Tibial artery (tissue), 4 donors: ENCODE results near the gene SNN.

Experiments used
- DNase-seq, 2 donors: peaks; one replicate each; pipeline ENCODE4 v3.0.0-alpha.2; 2019
- H3K27ac ChIP-seq, 2 donors: fragments of 200-600 bp; sonication (generic) in 1 of 2; 1 replicate in 1 of 2; 2 replicates in 1 of 2; pipeline ENCODE4 v1.5.1; 2018 to 2019; ENCODE audit warnings: mild to moderate bottlenecking in 1 of 2
- H3K27me3 ChIP-seq, 2 donors: fragments of 200-600 bp; sonication (generic) in 1 of 2; one replicate each; pipeline versions ENCODE4 v1.5.1 to v1.6.0; 2016 to 2019
- H3K36me3 ChIP-seq, 3 donors: fragments of 200-600 bp; sonication (generic) in 2 of 3; one replicate each; pipeline ENCODE4 v1.5.1; 2016 to 2019; ENCODE audit warnings: mild to moderate bottlenecking in 2 of 3
- H3K4me1 ChIP-seq, 4 donors: fragments of 200-600 bp; sonication (generic) in 2 of 4; 1 replicate in 3 of 4; 2 replicates in 1 of 4; pipeline ENCODE4 v1.5.1; 2016 to 2019
- H3K4me3 ChIP-seq, 2 donors: fragments of 200-600 bp; sonication (generic) in 1 of 2; 1 replicate in 1 of 2; 2 replicates in 1 of 2; pipeline ENCODE4 v1.5.1; 2018 to 2019; ENCODE audit warnings: mild to moderate bottlenecking in 2 of 2
- H3K9me3 ChIP-seq, 3 donors: fragments of 200-600 bp; sonication (generic) in 1 of 3; one replicate each; pipeline ENCODE4 v1.5.1; 2016 to 2019
- CTCF ChIP-seq, 2 experiments: fragments of 200-600 bp in 1 of 2; fragments of 450-650 bp in 1 of 2; IDR thresholded peaks; one replicate each; pipeline ENCODE4 v1.5.1; 2017 to 2019; ENCODE audit warnings: antibody characterized with exemption in 2 of 2, mild to moderate bottlenecking in 1 of 2, moderate library complexity in 1 of 2
- intact Hi-C: fragments of 100-400 bp; cut with DNase I; formaldehyde crosslinking; loops from one replicate; pipeline ENCODE4 v1.15.0; 2023; ENCODE audit warnings: low total_unique reads

The SNN gene

DNA sequence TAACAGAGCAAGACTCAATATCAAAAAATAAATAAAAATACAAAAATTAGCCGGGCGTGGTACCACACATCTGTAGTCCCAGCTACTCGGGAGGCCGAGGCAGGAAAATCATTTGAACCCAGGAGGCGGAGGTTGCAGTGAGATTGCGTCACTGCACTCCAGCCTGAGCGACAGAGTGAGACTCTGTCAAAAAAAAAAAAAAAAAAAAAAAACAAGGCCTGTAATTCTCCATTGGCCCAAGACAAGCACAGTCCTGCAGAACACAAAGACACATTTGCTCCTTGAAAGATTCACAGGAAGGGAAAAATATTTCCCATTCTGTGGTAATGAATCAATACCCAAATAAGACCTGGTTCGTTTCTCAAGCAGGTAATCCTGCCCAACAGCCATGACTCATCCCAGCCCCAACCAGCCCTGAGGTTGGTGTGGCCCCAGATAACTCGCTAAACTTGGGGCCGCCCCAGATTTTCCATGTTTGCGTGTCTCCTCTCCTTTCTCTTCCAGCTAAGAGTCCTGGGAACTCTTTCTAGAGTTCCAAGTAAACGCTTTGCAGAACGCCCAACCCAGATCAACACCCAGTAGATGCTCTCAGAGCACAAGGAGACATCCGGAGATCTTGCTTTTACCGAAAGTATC lies 40.3 kb upstream of the SNN start:
- Histone ChIP-seq H3K27ac (peak overlapping the region in 1 of 2 donors; percentile 40), H3K9me3 (no peaks in the 10 kb centered on the region), H3K4me1 (peaks cover 0 to 14% (median 10%) of the 10 kb centered on the region in 4 donors), H3K36me3 (no peaks in the 10 kb centered on the region), H3K27me3 (no peaks in the 10 kb centered on the region), H3K4me3 (no peak overlapping the region)
- TF ChIP-seq CTCF (IDR thresholded peaks at IDR 0.05), result no peak
- peak in 1 of 2 donors; percentile 76 for DNase-seq
- intact Hi-C loops, result no loop called here

- peak in 1 of 2 donors; percentile 45 for DNase-seq
- Histone ChIP-seq H3K4me3 (no peak overlapping the region), H3K36me3 (no peaks in the 10 kb centered on the region), H3K9me3 (no peaks in the 10 kb centered on the region), H3K27me3 (no peaks in the 10 kb centered on the region), H3K4me1 (peaks cover 0 to 23% (median 14%) of the 10 kb centered on the region in 4 donors), H3K27ac (peak overlapping the region in 1 of 2 donors; percentile 40)
- TF ChIP-seq CTCF (IDR thresholded peaks at IDR 0.05), result no peak
- intact Hi-C loops, result no loop called here
These were observed 38.9 kb upstream of the SNN start for GRCh38 chr16:11629071-11630030.

DNA sequence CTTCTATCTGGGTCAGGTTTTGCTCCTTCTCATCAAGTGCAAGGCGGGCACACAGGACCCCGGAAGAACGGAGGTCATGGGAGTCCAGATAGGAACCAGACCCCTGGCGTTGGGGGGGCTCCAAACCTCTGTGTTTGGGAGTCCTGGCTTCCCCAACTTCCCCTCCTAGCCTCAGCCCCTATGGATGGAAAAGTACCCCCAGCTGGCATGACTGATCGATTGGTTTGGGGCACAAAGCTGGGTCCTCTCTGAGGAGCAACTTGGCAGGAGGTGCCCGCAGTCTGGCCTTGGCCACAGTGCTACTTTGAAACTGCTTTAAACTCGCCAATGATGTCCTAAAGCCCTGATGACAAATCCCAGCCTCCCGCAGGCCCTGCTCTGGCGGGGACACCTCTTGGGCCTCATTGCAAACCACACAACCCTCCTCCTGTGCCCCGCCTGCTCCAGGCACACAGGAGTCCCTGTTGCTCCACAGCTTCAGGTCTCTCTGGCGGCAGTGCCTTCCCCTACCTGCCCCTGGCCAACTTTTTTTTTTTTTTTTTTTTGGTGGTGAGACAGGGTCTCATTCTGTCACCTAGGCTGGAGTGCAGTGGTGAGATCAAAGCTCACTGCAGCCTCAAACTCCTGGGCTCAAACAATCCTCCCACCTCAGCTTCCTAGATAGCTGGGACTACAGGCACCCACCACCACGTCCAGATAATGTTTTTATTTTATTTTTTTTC lies 38.0 kb upstream of the SNN start:
- Histone ChIP-seq H3K27me3 (no peaks in the 10 kb centered on the region), H3K4me3 (no peak overlapping the region), H3K27ac (peak overlapping the region in 1 of 2 donors; percentile 40), H3K9me3 (no peaks in the 10 kb centered on the region), H3K4me1 (peaks cover 0 to 23% (median 14%) of the 10 kb centered on the region in 4 donors), H3K36me3 (no peaks in the 10 kb centered on the region)
- no peak for TF ChIP-seq CTCF (IDR thresholded peaks at IDR 0.05)
- intact Hi-C loops, result no loop called here
- no peak for DNase-seq

GRCh38 chr16:11630768-11631056 lies 37.5 kb upstream of the SNN start:
- no peak for TF ChIP-seq CTCF (IDR thresholded peaks at IDR 0.05)
- H3K27me3 ChIP-seq, result no peaks in the 10 kb centered on the region
- H3K4me3 ChIP-seq, result no peak overlapping the region
- H3K27ac ChIP-seq, result no peak overlapping the region
- H3K4me1 ChIP-seq, result peaks cover 0 to 23% (median 14%) of the 10 kb centered on the region in 4 donors
- no peaks in the 10 kb centered on the region for H3K36me3 ChIP-seq
- no peak for DNase-seq
- H3K9me3 ChIP-seq, result no peaks in the 10 kb centered on the region
- intact Hi-C loops, result no loop called here

DNA sequence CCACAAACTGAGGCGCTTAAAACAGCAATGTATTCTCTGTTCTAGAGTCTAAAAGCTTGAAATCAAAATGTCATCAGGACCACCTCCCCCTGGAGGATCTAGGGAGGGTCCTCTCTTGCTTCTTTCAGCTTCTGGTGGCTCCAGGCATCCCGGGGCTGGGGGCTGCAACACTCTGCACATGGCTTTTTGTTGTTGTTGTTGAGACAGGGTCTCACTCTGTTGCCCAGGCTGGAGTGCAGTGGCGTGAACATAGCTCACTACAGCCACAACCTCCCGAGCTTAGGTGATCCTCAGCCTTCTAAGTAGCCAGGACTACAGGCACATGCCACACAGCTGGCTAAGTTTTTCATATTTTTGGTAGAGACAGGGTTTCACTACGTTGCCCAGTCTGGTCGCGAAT lies 37.0 kb upstream of the SNN start:
- Histone ChIP-seq H3K4me3 (no peak overlapping the region), H3K4me1 (peaks cover 0 to 23% (median 14%) of the 10 kb centered on the region in 4 donors), H3K27ac (peak overlapping the region in 1 of 2 donors; percentile 29), H3K9me3 (no peaks in the 10 kb centered on the region), H3K36me3 (no peaks in the 10 kb centered on the region), H3K27me3 (no peaks in the 10 kb centered on the region)
- TF ChIP-seq CTCF (IDR thresholded peaks at IDR 0.05), result no peak
- intact Hi-C loops, result no loop called here
- DNase-seq, result no peak
